Adrenal gland (tissue), 12 donors: Measurements from ENCODE around the gene UGT1A4. TPM values are rescaled to one million over a fixed set of nuclear protein-coding genes. Genes with fewer than 3 reads are reported as not detected.

Experiments used
- DNase-seq, 7 donors: peaks; one replicate each; pipeline ENCODE4 v3.0.0-alpha.2; 2019 to 2020
- H3K27ac ChIP-seq, 5 donors: fragments of 200-600 bp; sonication (generic) in 4 of 5; 1 replicate in 3 of 5; 2 replicates in 2 of 5; pipeline versions ENCODE4 v1.5.1 to v1.8.0; 2016 to 2020; ENCODE audit warnings: mild to moderate bottlenecking in 1 of 5
- H3K27me3 ChIP-seq: fragments of 200-600 bp; 2 replicates; pipeline ENCODE4 v1.8.0; 2021
- H3K36me3 ChIP-seq, 2 donors: fragments of 200-600 bp; replicated peaks in 1 of 2; 1 replicate in 1 of 2; 2 replicates in 1 of 2; pipeline versions ENCODE4 v1.5.1 to v1.8.0; 2018 to 2022
- H3K4me1 ChIP-seq, 2 donors: fragments of 200-600 bp; replicated peaks in 1 of 2; 1 replicate in 1 of 2; 2 replicates in 1 of 2; pipeline versions ENCODE4 v1.5.1 to v1.8.0; 2018 to 2021
- H3K4me3 ChIP-seq, 4 donors: fragments of 200-600 bp; sonication (generic) in 3 of 4; one replicate each; pipeline ENCODE4 v1.5.1; 2016 to 2018
- H3K9me3 ChIP-seq, 3 donors: fragments of 200-600 bp; sonication (generic) in 1 of 3; replicated peaks in 1 of 3; 1 replicate in 2 of 3; 2 replicates in 1 of 3; pipeline versions ENCODE4 v1.5.1 to v1.8.0; 2016 to 2021
- CTCF ChIP-seq, 6 experiments: fragments of 450-650 bp in 4 of 6; fragments of 200-600 bp in 2 of 6; sonication (generic) in 1 of 6; IDR thresholded peaks; 1 replicate in 5 of 6; 2 replicates in 1 of 6; pipeline versions ENCODE4 v1.5.1 to v1.8.0; 2016 to 2021; ENCODE audit warnings: antibody characterized with exemption in 6 of 6, mild to moderate bottlenecking in 2 of 6, moderate library complexity in 1 of 6
- POLR2A ChIP-seq, 2 donors: fragments of 450-650 bp; IDR thresholded peaks; one replicate each; pipeline ENCODE4 v1.6.1; 2017; ENCODE audit warnings: antibody characterized with exemption in 2 of 2, mild to moderate bottlenecking in 2 of 2, moderate library complexity in 1 of 2
- WGBS, 4 donors: extraction: QIAGEN DNeasy Blood & Tissue Kit in 2 of 4; methylation state at CpG; one replicate each; pipeline versions ENCODE4 v1.1.5 to v1.1.7; 2013 to 2017; 5-methylcytosine and 5-hydroxymethylcytosine counted together
- intact Hi-C, 2 donors: fragments of 100-400 bp; cut with DNase I; formaldehyde crosslinking; loops; one replicate each; pipeline versions ENCODE4 v1.14.1 to v1.15.0; 2022 to 2023
- polyA plus RNA-seq, 3 donors: library from polyadenylated mRNA; stranded (reverse); fragments of 200-250 nt in 2 of 3; fragments of 350-450 nt in 1 of 3; fragmentation: Illumina TruSeq in 1 of 3; extraction: RNeasy Lipid Tissue Mini Kit (QIAGEN cat#74804) in 1 of 3; gene quantifications; one replicate each; pipeline ENCODE4 v1.2.3, GENCODE V29; 2013 to 2014
- total RNA-seq, 9 donors: library from RNA; depleted of rRNA in 4 of 9; stranded (reverse); fragments of >200 nt in 4 of 9; fragments of 120-200 nt in 1 of 9; fragmentation: NEBNext Ultra II Directional in 1 of 9; extraction: Animal tissue kit (Norgen Biotek cat#: 25700) in 1 of 9; gene quantifications; one replicate each; pipeline versions ENCODE4 v1.1.0 to v1.2.4, GENCODE V29; 2013 to 2023
- donor health status: healthy with polysubstance abuse.
- donor health status: Bipolar disorder and iron deficiency.
- donor health status: DM: yes; HTN: yes; CAD: no.
- donor health status: DM: no; HTN: no; CAD: no.
- donor health status: DM: no; HTN: no; CAD: no.
- donor health status: DM: yes; HTN: yes; CAD: no.

The UGT1A4 gene
- total and polyA plus RNA-seq, 12 donors = 0.36 TPM; not detected in 11

GRCh38 chr2:233772583-233772982 lies 54.0 kb downstream of the UGT1A4 start:
- Histone ChIP-seq H3K4me3 (no peak overlapping the region), H3K27ac (no peak overlapping the region), H3K36me3 (no peaks in the 10 kb centered on the region), H3K9me3 (no peaks in the 10 kb centered on the region), H3K27me3 (no peaks in the 10 kb centered on the region), H3K4me1 (no peaks in the 10 kb centered on the region)
- no peak for DNase-seq
- TF ChIP-seq CTCF (IDR thresholded peaks at IDR 0.05) (no peak), POLR2A (IDR thresholded peaks at IDR 0.05) (no peak)
- 59 to 71% (median 62%) methylated on average over 5 of the region's 5 CpGs for WGBS, 4 donors
- intact Hi-C loops = no loop called here

- Histone ChIP-seq H3K27me3 (no peaks in the 10 kb centered on the region), H3K27ac (no peak overlapping the region), H3K4me3 (no peak overlapping the region), H3K36me3 (no peaks in the 10 kb centered on the region), H3K9me3 (no peaks in the 10 kb centered on the region), H3K4me1 (no peaks in the 10 kb centered on the region)
- no peak for TF ChIP-seq CTCF (IDR thresholded peaks at IDR 0.05)
- intact Hi-C loops = no loop called here
- 85 to 88% (median 87%) methylated on average over 5 of the region's 5 CpGs for WGBS, 4 donors
- no peak for DNase-seq
Measured at GRCh38 chr2:233773854-233774253, 55.3 kb downstream of the UGT1A4 start.

GRCh38 chr2:233775414-233775813 lies 56.9 kb downstream of the UGT1A4 start:
- intact Hi-C loops = no loop called here
- Histone ChIP-seq H3K4me1 (no peaks in the 10 kb centered on the region), H3K4me3 (no peak overlapping the region), H3K27ac (no peak overlapping the region), H3K36me3 (no peaks in the 10 kb centered on the region), H3K27me3 (no peaks in the 10 kb centered on the region), H3K9me3 (no peaks in the 10 kb centered on the region)
- 86 to 92% (median 91%) methylated on average over 6 of the region's 6 CpGs for WGBS, 4 donors
- DNase-seq = no peak
- TF ChIP-seq POLR2A (IDR thresholded peaks at IDR 0.05) (no peak), CTCF (IDR thresholded peaks at IDR 0.05) (no peak)

DNA sequence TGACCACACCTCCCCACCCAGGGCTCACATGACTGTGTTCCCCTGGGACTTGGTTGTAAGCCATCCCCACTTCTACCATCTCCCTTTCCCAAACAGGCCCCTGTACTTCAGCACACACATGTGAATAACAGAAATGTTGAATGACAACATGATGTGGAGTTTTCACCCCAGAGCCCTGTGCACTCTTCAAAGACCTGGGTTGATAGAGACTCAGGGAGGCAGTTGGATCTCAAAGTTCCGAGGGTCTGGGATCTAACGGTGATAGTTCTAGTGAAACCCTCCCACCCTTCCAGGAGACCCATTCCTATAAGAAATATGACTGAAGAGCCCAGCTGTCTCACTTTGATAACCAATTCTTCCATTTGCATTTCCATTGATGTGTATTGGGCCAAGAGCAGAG lies 59.5 kb downstream of the UGT1A4 start, which contains the start of gene MROH2A:
MROH2A (plus strand) TSS at position 301 of the 400 bp plus-strand sequence. CDS start 1,029 bp downstream, outside the sequence.
- Histone ChIP-seq H3K4me3 (no peak within 1 kb of the TSS), H3K27ac (no peak within 1 kb of the TSS), H3K9me3 (no peaks in the 10 kb centered on the region), H3K4me1 (no peaks in the 10 kb centered on the region), H3K27me3 (no peaks in the 10 kb centered on the region), H3K36me3 (no peaks in the 10 kb centered on the region)
- no peak for DNase-seq
- WGBS, 4 donors = 65 to 84% (median 69%) methylated on average over 2 of the region's 2 CpGs
- TF ChIP-seq POLR2A (IDR thresholded peaks at IDR 0.05) (no peak), CTCF (IDR thresholded peaks at IDR 0.05) (no peak)
- intact Hi-C loops = no loop called here
